CD4-positive, alpha-beta T cell (primary cell): ENCODE results near the gene SLC25A19. TPM values are rescaled to one million over a fixed set of nuclear protein-coding genes. Genes with fewer than 3 reads are reported as not detected.

Source experiments
- ATAC-seq: fragments of 200-7000 bp; cut with Tn5 transposase; one replicate; pipeline ENCODE4 v1.10.0; 2022; ENCODE audit warnings: mild to moderate bottlenecking; ENCODE audit not compliant: poor library complexity
- CTCF ChIA-PET: fragments of 350-600 bp; sonication (Branson Sonifier 250); formaldehyde crosslinking; loops from one replicate; lab custom pipeline; 2021; ENCODE audit warnings: antibody characterized with exemption, inconsistent platforms; lab: Charles Lee
- POLR2A ChIA-PET: fragments of 350-600 bp; sonication (Branson Sonifier 250); formaldehyde crosslinking; loops from one replicate; lab custom pipeline; 2021; ENCODE audit warnings: antibody characterized with exemption, inconsistent platforms; lab: Charles Lee
- DNase-seq, 14 experiments: peaks; one replicate each; pipeline ENCODE4 v3.0.0-alpha.2; 2013 to 2020; ENCODE audit warnings: mixed read lengths in 2 of 14
- H3K27ac ChIP-seq, 2 donors: one replicate each; pipeline versions ENCODE4 v1.5.1 to v1.7.0; 2013; ENCODE audit warnings: low read length in 2 of 2, low read depth in 1 of 2, mild to moderate bottlenecking in 1 of 2
- H3K27me3 ChIP-seq, 2 experiments: 1 replicate in 1 of 2; 2 replicates in 1 of 2; pipeline versions ENCODE4 v1.6.1 to v1.7.0; 2013; ENCODE audit warnings: low read length in 2 of 2, control low read depth in 1 of 2, mild to moderate bottlenecking in 1 of 2, moderate library complexity in 1 of 2; ENCODE audit not compliant: insufficient read depth in 2 of 2, control insufficient read depth in 1 of 2
- H3K36me3 ChIP-seq: one replicate; pipeline ENCODE4 v1.6.1; 2013; ENCODE audit warnings: low read length, control low read depth; ENCODE audit not compliant: insufficient read depth
- H3K4me1 ChIP-seq: one replicate; pipeline ENCODE4 v1.6.1; 2013; ENCODE audit warnings: low read length, control low read depth; ENCODE audit not compliant: insufficient read depth
- H3K4me3 ChIP-seq: one replicate; pipeline ENCODE4 v1.5.1; 2013; ENCODE audit warnings: mild to moderate bottlenecking, low read length, moderate library complexity
- H3K9me3 ChIP-seq, 2 experiments: 1 replicate in 1 of 2; 2 replicates in 1 of 2; pipeline versions ENCODE4 v1.6.1 to v1.7.0; 2013; ENCODE audit warnings: low read length in 2 of 2, mild to moderate bottlenecking in 2 of 2, control low read depth in 1 of 2, moderate library complexity in 1 of 2; ENCODE audit not compliant: control insufficient read depth in 1 of 2, insufficient read depth in 1 of 2
- H3K27ac Mint-ChIP-seq: one replicate; pipeline ENCODE4 v1.8.0; 2020; ENCODE audit warnings: mixed read lengths
- H3K27me3 Mint-ChIP-seq: one replicate; pipeline ENCODE4 v1.8.0; 2021; ENCODE audit warnings: mixed read lengths
- H3K36me3 Mint-ChIP-seq: one replicate; pipeline ENCODE4 v1.8.0; 2021; ENCODE audit warnings: low read depth, mixed read lengths
- H3K4me1 Mint-ChIP-seq: one replicate; pipeline ENCODE4 v1.8.0; 2021; ENCODE audit warnings: low read depth, mixed read lengths
- H3K4me3 Mint-ChIP-seq: one replicate; pipeline ENCODE4 v1.8.0; 2020; ENCODE audit warnings: mild to moderate bottlenecking, mixed read lengths
- H3K9me3 Mint-ChIP-seq: one replicate; pipeline ENCODE4 v1.8.0; 2020; ENCODE audit warnings: mixed read lengths
- intact Hi-C, 2 experiments: fragments of 100-400 bp; cut with DNase I in 1 of 2; cut with micrococcal nuclease in 1 of 2; formaldehyde crosslinking; loops; one replicate each; pipeline versions ENCODE4 v1.15.1 to v1.9.0; 2023 to 2025; cut with DNase I, micrococcal nuclease
- total RNA-seq, 174 experiments: library from RNA in 2 of 174; stranded (reverse) in 2 of 174; gene quantifications; one replicate each; pipeline ENCODE4 v1.2.3 and lab custom pipeline; 2021 to 2026
- TF ChIP-seq, protein P1 (sequence below): fragments of 200-600 bp; IDR thresholded peaks from one replicate; pipeline ENCODE4 v1.8.0; 2022; ENCODE audit warnings: antibody characterized with exemption, mild to moderate bottlenecking

The SLC25A19 gene
- total RNA-seq, 2 experiments from 2014 or later = 11.1 to 12.0 TPM

DNA sequence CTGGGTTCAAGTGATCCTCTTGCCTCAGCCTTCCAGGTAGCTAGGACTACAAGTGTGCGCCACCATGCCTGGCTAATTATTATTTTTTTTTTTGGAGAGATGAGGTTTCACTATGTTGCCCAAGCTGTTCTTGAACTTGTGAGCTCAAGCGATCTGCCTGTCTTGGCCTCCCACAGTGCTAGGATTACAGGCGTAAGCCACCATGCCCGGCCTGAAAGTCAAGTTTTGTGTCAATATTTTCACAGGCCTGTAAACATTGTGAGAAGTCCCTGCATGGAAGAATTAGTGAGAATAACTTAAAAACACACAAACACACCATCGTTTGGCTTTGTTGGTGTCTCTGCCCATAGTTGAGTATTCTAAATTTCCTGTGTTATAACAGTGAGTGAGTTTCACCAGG lies 61.5 kb downstream of the SLC25A19 start:
- Histone ChIP-seq H3K4me3 (no peak overlapping the region), H3K36me3 (peaks cover 75% of the 10 kb centered on the region), H3K9me3 (no peaks in the 10 kb centered on the region), H3K27me3 (no peaks in the 10 kb centered on the region), H3K27ac (no peak overlapping the region), H3K4me1 (no peaks in the 10 kb centered on the region)
- peaks cover 88% of the 10 kb centered on the region for H3K36me3 Mint-ChIP-seq
- H3K9me3 Mint-ChIP-seq = no peaks in the 10 kb centered on the region
- H3K27me3 Mint-ChIP-seq = no peaks in the 10 kb centered on the region
- intact Hi-C loops = no loop called here
- DNase-seq (no peak), ATAC-seq (no peak)
- TF ChIP-seq, protein P1, sequence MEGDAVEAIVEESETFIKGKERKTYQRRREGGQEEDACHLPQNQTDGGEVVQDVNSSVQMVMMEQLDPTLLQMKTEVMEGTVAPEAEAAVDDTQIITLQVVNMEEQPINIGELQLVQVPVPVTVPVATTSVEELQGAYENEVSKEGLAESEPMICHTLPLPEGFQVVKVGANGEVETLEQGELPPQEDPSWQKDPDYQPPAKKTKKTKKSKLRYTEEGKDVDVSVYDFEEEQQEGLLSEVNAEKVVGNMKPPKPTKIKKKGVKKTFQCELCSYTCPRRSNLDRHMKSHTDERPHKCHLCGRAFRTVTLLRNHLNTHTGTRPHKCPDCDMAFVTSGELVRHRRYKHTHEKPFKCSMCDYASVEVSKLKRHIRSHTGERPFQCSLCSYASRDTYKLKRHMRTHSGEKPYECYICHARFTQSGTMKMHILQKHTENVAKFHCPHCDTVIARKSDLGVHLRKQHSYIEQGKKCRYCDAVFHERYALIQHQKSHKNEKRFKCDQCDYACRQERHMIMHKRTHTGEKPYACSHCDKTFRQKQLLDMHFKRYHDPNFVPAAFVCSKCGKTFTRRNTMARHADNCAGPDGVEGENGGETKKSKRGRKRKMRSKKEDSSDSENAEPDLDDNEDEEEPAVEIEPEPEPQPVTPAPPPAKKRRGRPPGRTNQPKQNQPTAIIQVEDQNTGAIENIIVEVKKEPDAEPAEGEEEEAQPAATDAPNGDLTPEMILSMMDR = no peak
- no peak overlapping the region for H3K27ac Mint-ChIP-seq
- H3K4me1 Mint-ChIP-seq = no peaks in the 10 kb centered on the region
- H3K4me3 Mint-ChIP-seq = no peak overlapping the region
- POLR2A ChIA-PET = no interaction called here
- CTCF ChIA-PET = no interaction called here

- Histone ChIP-seq H3K4me1 (no peaks in the 10 kb centered on the region), H3K4me3 (no peak overlapping the region), H3K36me3 (peaks cover 70% of the 10 kb centered on the region), H3K27me3 (no peaks in the 10 kb centered on the region), H3K27ac (no peak overlapping the region), H3K9me3 (no peaks in the 10 kb centered on the region)
- intact Hi-C loops = no loop called here
- no peaks in the 10 kb centered on the region for H3K9me3 Mint-ChIP-seq
- no peak for DNase-seq
- no peaks in the 10 kb centered on the region for H3K4me1 Mint-ChIP-seq
- CTCF ChIA-PET = no interaction called here
- POLR2A ChIA-PET = no interaction called here
- no peak for ATAC-seq
- peaks cover 78% of the 10 kb centered on the region for H3K36me3 Mint-ChIP-seq
- H3K4me3 Mint-ChIP-seq = no peak overlapping the region
- TF ChIP-seq, protein P1 = no peak
- no peak overlapping the region for H3K27ac Mint-ChIP-seq
- no peaks in the 10 kb centered on the region for H3K27me3 Mint-ChIP-seq
Observed at GRCh38 chr17:75225016-75225415, 64.2 kb downstream of the SLC25A19 start.

Other genes with a start within 250 kb of the SLC25A19 start
- gene ATP5PD, start 242.5 kb downstream of the SLC25A19 start, total RNA-seq = 100 to 1,000 TPM in 1 of 2 experiments, 10 to 100 TPM in 1; 98.5 to 112 TPM
- gene KCTD2, start 242.2 kb downstream of the SLC25A19 start, total RNA-seq = 10 to 100 TPM; 26.1 to 28.0 TPM
- 10 to 100 TPM in 1 of 2 experiments, 1 to 10 TPM in 1; 9.2 to 11.0 TPM for gene SLC16A5, start 201.5 kb downstream of the SLC25A19 start, total RNA-seq
- gene ARMC7, start 179.5 kb downstream of the SLC25A19 start, total RNA-seq = 1 to 10 TPM; 4.1 to 4.8 TPM
- gene NT5C, start 157.7 kb downstream of the SLC25A19 start, total RNA-seq = 10 to 100 TPM; 14.1 to 16.1 TPM
- gene JPT1, start 134.9 kb downstream of the SLC25A19 start, total RNA-seq = 10 to 100 TPM; 21.3 to 25.5 TPM
- 100 to 1,000 TPM; 207 to 228 TPM for gene SUMO2, start 106.5 kb downstream of the SLC25A19 start, total RNA-seq
- gene NUP85, start 83.8 kb downstream of the SLC25A19 start, total RNA-seq = 10 to 100 TPM; 84.7 to 89.2 TPM
- 10 to 100 TPM; 88.8 to 96.5 TPM for gene GGA3, start 27.8 kb downstream of the SLC25A19 start, total RNA-seq
- gene MRPS7, start 27.6 kb downstream of the SLC25A19 start, total RNA-seq = 10 to 100 TPM; 33.2 to 35.2 TPM
- gene MIF4GD, start 18.2 kb downstream of the SLC25A19 start, total RNA-seq = 10 to 100 TPM; 29.4 to 32.4 TPM
- gene GRB2, start 116.2 kb upstream of the SLC25A19 start, total RNA-seq = 10 to 100 TPM; 88.8 to 92.6 TPM
- 10 to 100 TPM; 52.8 to 57.3 TPM for gene TMEM94, start 167.2 kb upstream of the SLC25A19 start, total RNA-seq
- gene CASKIN2, start 226.1 kb upstream of the SLC25A19 start, total RNA-seq = under 1 TPM; 0.17 to 0.25 TPM
- gene TSEN54, start 227.1 kb upstream of the SLC25A19 start, total RNA-seq = 10 to 100 TPM; 73.3 to 78.7 TPM
- gene LLGL2, start 236.3 kb upstream of the SLC25A19 start, total RNA-seq = 10 to 100 TPM; 31.2 to 34.2 TPM